Loucy (cell line): Measurements from ENCODE around the gene CYSRT1.

Experiments used
- H2AFZ ChIP-seq: fragments of 200-600 bp; sonication (generic); 2 replicates; pipeline ENCODE4 v1.6.0; 2016; ENCODE audit warnings: antibody characterized with exemption, mild to moderate bottlenecking, low read length, moderate library complexity
- H3F3A ChIP-seq: fragments of 200-600 bp; 2 replicates; pipeline ENCODE4 v1.6.0; 2016; ENCODE audit warnings: antibody characterized with exemption, low read depth, mild to moderate bottlenecking
- H3K27me3 ChIP-seq: fragments of 200-600 bp; sonication (generic); 2 replicates; pipeline ENCODE4 v1.6.1; 2014; ENCODE audit warnings: low read length, mild to moderate bottlenecking; ENCODE audit not compliant: insufficient read depth, poor library complexity, severe bottlenecking
- H3K36me3 ChIP-seq: fragments of 200-600 bp; sonication (generic); 2 replicates; pipeline ENCODE4 v1.6.1; 2016; ENCODE audit warnings: low read length; ENCODE audit not compliant: insufficient read depth
- H3K4me1 ChIP-seq: fragments of 200-600 bp; sonication (generic); 2 replicates; pipeline ENCODE4 v1.5.1; 2014; ENCODE audit warnings: low read length, mild to moderate bottlenecking; ENCODE audit not compliant: insufficient read depth, poor library complexity, severe bottlenecking
- H3K4me2 ChIP-seq: fragments of 200-600 bp; sonication (generic); 2 replicates; pipeline ENCODE4 v1.6.0; 2014; ENCODE audit warnings: antibody characterized with exemption, low read length, low read depth, mild to moderate bottlenecking; ENCODE audit not compliant: poor library complexity, severe bottlenecking
- H3K4me3 ChIP-seq: fragments of 200-600 bp; sonication (generic); 2 replicates; pipeline ENCODE4 v1.5.1; 2014; ENCODE audit warnings: low read length, mild to moderate bottlenecking, mixed read lengths; ENCODE audit not compliant: poor library complexity, severe bottlenecking
- H3K79me2 ChIP-seq: fragments of 200-600 bp; sonication (generic); 2 replicates; pipeline ENCODE4 v1.6.1; 2014; ENCODE audit warnings: low read length; ENCODE audit not compliant: insufficient read depth
- H3K9ac ChIP-seq: fragments of 200-600 bp; sonication (generic); 2 replicates; pipeline ENCODE4 v1.6.0; 2014; ENCODE audit warnings: mild to moderate bottlenecking, low read depth, low read length, moderate library complexity; ENCODE audit not compliant: poor library complexity, severe bottlenecking
- H3K9me2 ChIP-seq: fragments of 200-600 bp; sonication (generic); replicated peaks from 2 replicates; pipeline ENCODE4 v1.6.1; 2016; ENCODE audit warnings: low read depth, low read length, mixed read lengths
- H3K9me3 ChIP-seq: fragments of 200-600 bp; sonication (generic); 2 replicates; pipeline ENCODE4 v1.6.1; 2014; ENCODE audit warnings: mild to moderate bottlenecking, antibody characterized with exemption, low read length, low read depth; ENCODE audit not compliant: insufficient read depth
- H4K20me1 ChIP-seq: fragments of 200-600 bp; sonication (generic); 2 replicates; pipeline ENCODE4 v1.6.0; 2014; ENCODE audit warnings: antibody characterized with exemption, low read length, mild to moderate bottlenecking; ENCODE audit not compliant: insufficient read depth, poor library complexity, severe bottlenecking
- EZH2phosphoT487 ChIP-seq: fragments of 200-600 bp; IDR thresholded peaks from 2 replicates; pipeline ENCODE4 v1.6.1; 2018; ENCODE audit warnings: antibody characterized with exemption, mild to moderate bottlenecking, moderate library complexity, borderline replicate concordance
- TF ChIP-seq, protein P1 (sequence below): fragments of 200-600 bp; sonication (generic); conservative IDR thresholded peaks from 2 replicates; pipeline ENCODE4 v1.5.1; 2014; ENCODE audit warnings: mild to moderate bottlenecking, antibody characterized with exemption, low read length

CYSRT1 gene

DNA sequence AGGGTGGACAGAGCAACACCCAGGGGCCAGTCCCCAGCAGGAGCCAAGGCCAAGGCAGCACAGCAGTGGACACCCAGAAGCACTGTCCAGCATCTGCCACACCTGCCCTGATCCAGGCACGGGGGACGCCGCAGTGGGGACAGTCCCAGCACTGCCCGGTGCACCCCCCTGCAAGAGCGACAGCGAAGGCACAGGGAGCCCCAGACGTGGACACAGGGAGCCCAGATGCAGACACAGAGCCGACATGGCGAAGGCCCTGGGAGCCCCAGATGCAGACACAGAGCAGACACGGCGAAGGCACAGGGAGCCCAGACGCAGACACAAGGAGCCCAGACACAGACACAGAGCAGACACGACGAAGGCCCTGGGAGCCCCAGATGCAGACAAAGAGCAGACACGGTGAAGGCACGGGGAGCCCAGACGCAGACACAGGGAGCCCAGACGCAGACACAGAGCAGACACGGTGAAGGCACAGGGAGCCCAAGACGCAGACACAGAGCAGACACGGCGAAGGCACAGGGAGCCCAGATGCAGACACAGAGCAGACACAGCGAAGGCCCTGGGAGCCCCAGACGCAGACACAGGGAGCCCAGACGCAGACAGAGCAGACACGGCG, 40.9 kb upstream of the CYSRT1 start:
- peaks cover 23% of the 10 kb centered on the region; the same call in 1 of the 2 replicates for H3K36me3 ChIP-seq
- no peak overlapping the region for H3K9ac ChIP-seq
- H3K4me3 ChIP-seq, result no peak overlapping the region
- no peak overlapping the region for H3K4me2 ChIP-seq
- no peaks in the 10 kb centered on the region for H3K27me3 ChIP-seq
- H3K4me1 ChIP-seq, result peaks cover 10% of the 10 kb centered on the region
- H3K79me2 ChIP-seq, result peaks cover 32% of the 10 kb centered on the region
- TF ChIP-seq, protein P1, sequence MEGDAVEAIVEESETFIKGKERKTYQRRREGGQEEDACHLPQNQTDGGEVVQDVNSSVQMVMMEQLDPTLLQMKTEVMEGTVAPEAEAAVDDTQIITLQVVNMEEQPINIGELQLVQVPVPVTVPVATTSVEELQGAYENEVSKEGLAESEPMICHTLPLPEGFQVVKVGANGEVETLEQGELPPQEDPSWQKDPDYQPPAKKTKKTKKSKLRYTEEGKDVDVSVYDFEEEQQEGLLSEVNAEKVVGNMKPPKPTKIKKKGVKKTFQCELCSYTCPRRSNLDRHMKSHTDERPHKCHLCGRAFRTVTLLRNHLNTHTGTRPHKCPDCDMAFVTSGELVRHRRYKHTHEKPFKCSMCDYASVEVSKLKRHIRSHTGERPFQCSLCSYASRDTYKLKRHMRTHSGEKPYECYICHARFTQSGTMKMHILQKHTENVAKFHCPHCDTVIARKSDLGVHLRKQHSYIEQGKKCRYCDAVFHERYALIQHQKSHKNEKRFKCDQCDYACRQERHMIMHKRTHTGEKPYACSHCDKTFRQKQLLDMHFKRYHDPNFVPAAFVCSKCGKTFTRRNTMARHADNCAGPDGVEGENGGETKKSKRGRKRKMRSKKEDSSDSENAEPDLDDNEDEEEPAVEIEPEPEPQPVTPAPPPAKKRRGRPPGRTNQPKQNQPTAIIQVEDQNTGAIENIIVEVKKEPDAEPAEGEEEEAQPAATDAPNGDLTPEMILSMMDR, result no peak
- TF ChIP-seq EZH2phosphoT487, result no peak
- no peak overlapping the region for H2AFZ ChIP-seq
- H3K9me3 ChIP-seq, result no peaks in the 10 kb centered on the region
- H3K9me2 ChIP-seq, result no peaks in the 10 kb centered on the region
- H4K20me1 ChIP-seq, result peaks cover 9% of the 10 kb centered on the region
- H3F3A ChIP-seq, result 0 out of 2 replicates have a peak, but pooled peaks cover 5% of the 10 kb centered on the region

DNA sequence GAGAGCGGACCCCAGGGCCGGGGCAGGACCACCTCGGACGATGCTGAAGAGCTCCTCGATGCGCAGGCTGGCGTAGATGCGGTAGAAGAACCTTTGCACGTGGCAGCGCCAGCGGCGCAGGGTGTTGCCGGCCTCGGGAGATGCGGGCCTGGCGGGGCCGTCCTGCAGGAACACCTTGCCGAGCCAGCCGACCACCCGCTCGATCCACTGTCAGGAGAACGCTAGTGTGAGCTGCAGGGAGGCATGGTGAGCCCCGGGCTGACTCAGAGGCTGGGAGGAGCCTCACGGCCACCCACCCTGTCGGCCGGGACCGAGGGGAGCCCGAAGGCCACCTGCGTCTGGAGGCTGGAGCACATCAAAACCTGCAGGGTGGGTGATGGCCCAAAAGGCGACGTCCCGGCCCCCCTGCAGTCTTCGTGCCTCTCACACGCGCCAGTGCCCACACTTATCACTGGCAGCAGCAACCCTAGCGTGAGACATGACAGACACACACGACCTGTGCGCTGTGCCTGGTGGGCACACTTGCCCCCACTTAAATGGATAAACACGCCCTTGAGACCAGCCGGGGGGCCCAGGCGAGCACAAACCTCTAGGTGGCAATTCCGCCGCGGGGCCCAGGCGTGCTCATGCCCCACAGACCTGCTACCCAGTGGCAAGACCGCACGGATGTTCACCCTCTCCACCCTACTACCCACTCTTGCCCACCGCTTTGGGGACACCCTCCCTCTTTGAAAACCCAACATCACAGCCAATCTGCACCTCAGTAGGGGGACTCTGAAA, 39.9 kb upstream of the CYSRT1 start:
- Histone ChIP-seq H3K4me1 (peaks cover 16% of the 10 kb centered on the region), H3K9ac (no peak overlapping the region), H3K9me3 (no peaks in the 10 kb centered on the region), H3K4me2 (peak overlapping the region; percentile 91), H3F3A (peaks cover 8% of the 10 kb centered on the region; the same call in 1 of the 2 replicates), H3K4me3 (no peak overlapping the region), H3K79me2 (peaks cover 41% of the 10 kb centered on the region), H2AFZ (no peak overlapping the region), H3K36me3 (peaks cover 21% of the 10 kb centered on the region; the same call in 1 of the 2 replicates), H3K27me3 (no peaks in the 10 kb centered on the region), H3K9me2 (no peaks in the 10 kb centered on the region), H4K20me1 (peaks cover 18% of the 10 kb centered on the region)
- TF ChIP-seq, protein P1, result no peak
- TF ChIP-seq EZH2phosphoT487, result no peak

GRCh38 chr9:137185921-137186320, 39.1 kb upstream of the CYSRT1 start:
- peaks cover 26% of the 10 kb centered on the region for H4K20me1 ChIP-seq
- no peaks in the 10 kb centered on the region for H3K9me3 ChIP-seq
- no peak overlapping the region for H3K9ac ChIP-seq
- H2AFZ ChIP-seq, result no peak overlapping the region
- peaks cover 20% of the 10 kb centered on the region for H3K4me1 ChIP-seq
- no peak for TF ChIP-seq EZH2phosphoT487
- TF ChIP-seq, protein P1, result no peak
- no peaks in the 10 kb centered on the region for H3K9me2 ChIP-seq
- peak overlapping the region; percentile 96 for H3K4me3 ChIP-seq
- H3F3A ChIP-seq, result peaks cover 8% of the 10 kb centered on the region; the same call in 1 of the 2 replicates
- H3K27me3 ChIP-seq, result no peaks in the 10 kb centered on the region
- peak overlapping the region; percentile 91 for H3K4me2 ChIP-seq
- peaks cover 14% of the 10 kb centered on the region; the same call in 1 of the 2 replicates for H3K36me3 ChIP-seq
- peaks cover 49% of the 10 kb centered on the region for H3K79me2 ChIP-seq
